Neutrophil (primary cell): ENCODE measurements around the gene NUFIP1.

Experiments
- H3K27ac ChIP-seq: fragments of 200-600 bp; sonication (generic); 2 replicates; pipeline ENCODE4 v1.5.1; 2016; ENCODE audit warnings: mild to moderate bottlenecking, moderate library complexity
- H3K27me3 ChIP-seq: fragments of 200-600 bp; sonication (generic); 2 replicates; pipeline ENCODE4 v1.6.0; 2016; ENCODE audit warnings: mild to moderate bottlenecking
- H3K36me3 ChIP-seq: fragments of 200-600 bp; sonication (generic); 2 replicates; pipeline ENCODE4 v1.5.1; 2017
- H3K4me1 ChIP-seq, 2 experiments: fragments of 200-600 bp in 1 of 2; sonication (generic) in 1 of 2; 1 replicate in 1 of 2; 2 replicates in 1 of 2; pipeline versions ENCODE4 v1.5.1 to v1.6.1; 2013 to 2016; ENCODE audit warnings: low read depth in 1 of 2, low read length in 1 of 2, mild to moderate bottlenecking in 1 of 2, moderate library complexity in 1 of 2; ENCODE audit not compliant: control insufficient read depth in 1 of 2, insufficient read depth in 1 of 2
- H3K4me3 ChIP-seq, 2 experiments: fragments of 200-600 bp in 1 of 2; sonication (generic) in 1 of 2; 1 replicate in 1 of 2; 2 replicates in 1 of 2; pipeline ENCODE4 v1.5.1; 2013 to 2016; ENCODE audit warnings: low read depth in 1 of 2, low read length in 1 of 2, mild to moderate bottlenecking in 1 of 2, moderate library complexity in 1 of 2
- H3K9me3 ChIP-seq: fragments of 200-600 bp; sonication (generic); 2 replicates; pipeline ENCODE4 v1.5.1; 2016
- CTCF ChIP-seq: fragments of 200-600 bp; sonication (generic); IDR thresholded peaks from 2 replicates; pipeline ENCODE4 v1.5.1; 2016; ENCODE audit warnings: antibody characterized with exemption

Gene NUFIP1

GRCh38 chr13:44932850-44933251, 56.4 kb downstream of the NUFIP1 start:
- Histone ChIP-seq H3K4me3 (no peak overlapping the region), H3K9me3 (no peaks in the 10 kb centered on the region), H3K27me3 (no peaks in the 10 kb centered on the region), H3K27ac (no peak overlapping the region), H3K36me3 (no peaks in the 10 kb centered on the region), H3K4me1 (no peaks in the 10 kb centered on the region)
- TF ChIP-seq CTCF = no peak

GRCh38 chr13:44932171-44932849, 57.0 kb downstream of the NUFIP1 start:
- no peaks in the 10 kb centered on the region for H3K9me3 ChIP-seq
- H3K4me1 ChIP-seq = no peaks in the 10 kb centered on the region
- H3K27ac ChIP-seq = no peak overlapping the region
- H3K36me3 ChIP-seq = no peaks in the 10 kb centered on the region
- TF ChIP-seq CTCF = no peak
- H3K4me3 ChIP-seq = no peak overlapping the region
- H3K27me3 ChIP-seq = no peaks in the 10 kb centered on the region

GRCh38 chr13:44930963-44931623, 58.2 kb downstream of the NUFIP1 start:
- Histone ChIP-seq H3K9me3 (no peaks in the 10 kb centered on the region), H3K4me1 (no peaks in the 10 kb centered on the region), H3K27me3 (peaks cover 3% of the 10 kb centered on the region), H3K27ac (no peak overlapping the region), H3K36me3 (no peaks in the 10 kb centered on the region), H3K4me3 (no peak overlapping the region)
- no peak for TF ChIP-seq CTCF

GRCh38 chr13:44930280-44930679, 59.0 kb downstream of the NUFIP1 start:
- Histone ChIP-seq H3K27ac (no peak overlapping the region), H3K27me3 (peaks cover 11% of the 10 kb centered on the region), H3K9me3 (no peaks in the 10 kb centered on the region), H3K4me3 (no peak overlapping the region), H3K4me1 (no peaks in the 10 kb centered on the region), H3K36me3 (no peaks in the 10 kb centered on the region)
- TF ChIP-seq CTCF = no peak

GRCh38 chr13:44929692-44930091, 59.6 kb downstream of the NUFIP1 start:
- H3K36me3 ChIP-seq = no peaks in the 10 kb centered on the region
- peaks cover 17% of the 10 kb centered on the region for H3K27me3 ChIP-seq
- no peak overlapping the region for H3K27ac ChIP-seq
- H3K4me1 ChIP-seq = no peaks in the 10 kb centered on the region
- no peak overlapping the region for H3K4me3 ChIP-seq
- no peak for TF ChIP-seq CTCF
- H3K9me3 ChIP-seq = no peaks in the 10 kb centered on the region
